ENCODE measurements around the gene GBX1. TPM values are rescaled to one million over a fixed set of nuclear protein-coding genes. Genes with fewer than 3 reads are reported as not detected.

Gene GBX1
- total RNA-seq, 3 donors from 2014 or later (not counting 1 experiment from before 2014, with no cell fraction given): not detected

GRCh38 chr7:151197932-151198331 lies 30.4 kb upstream of the GBX1 start:
- DNase-seq (no peak), ATAC-seq (no peak)
- peaks cover 5 to 6% of the 10 kb centered on the region in 2 donors for H3K27me3 Mint-ChIP-seq (ENCODE audit: low read depth in 2 of 2)
- H3K36me3 Mint-ChIP-seq: no peaks in the 10 kb centered on the region
- no peaks in the 10 kb centered on the region for H3K27me3 ChIP-seq (ENCODE audit: control insufficient read depth, insufficient read depth, low read length)
- no peaks in the 10 kb centered on the region for H3K4me1 Mint-ChIP-seq
- intact Hi-C loops (cut with micrococcal nuclease): no loop called here
- H3K36me3 ChIP-seq (ENCODE audit: control insufficient read depth, insufficient read depth, low read length): no peaks in the 10 kb centered on the region
- H3K9me3 Mint-ChIP-seq: no peaks in the 10 kb centered on the region
- no peak overlapping the region for H3K4me3 ChIP-seq (ENCODE audit: low read length)
- peaks cover 6% of the 10 kb centered on the region for H3K4me1 ChIP-seq (ENCODE audit: control insufficient read depth, insufficient read depth, low read length)
- H3K4me3 Mint-ChIP-seq: no peak overlapping the region
- no peak overlapping the region for H3K27ac ChIP-seq (ENCODE audit: low read length)
- H3K9me3 ChIP-seq (ENCODE audit: control insufficient read depth, insufficient read depth, low read length): no peaks in the 10 kb centered on the region
- no peak overlapping the region for H3K27ac Mint-ChIP-seq
- TF ChIP-seq CTCF (IDR thresholded peaks at IDR 0.05): no peak

- ATAC-seq (no peak), DNase-seq (no peak)
- Mint-ChIP-seq H3K27ac (no peak overlapping the region), H3K9me3 (no peaks in the 10 kb centered on the region), H3K27me3 (ENCODE audit: low read depth in 2 of 2) (peaks cover 6 to 7% of the 10 kb centered on the region in 2 donors), H3K36me3 (no peaks in the 10 kb centered on the region), H3K4me3 (no peak overlapping the region), H3K4me1 (no peaks in the 10 kb centered on the region)
- 65% methylated on average over 15 of the region's 19 CpGs for WGBS (ENCODE audit: insufficient coverage)
- Histone ChIP-seq H3K27ac (ENCODE audit: low read length) (no peak overlapping the region), H3K9me3 (ENCODE audit: control insufficient read depth, insufficient read depth, low read length) (no peaks in the 10 kb centered on the region), H3K36me3 (ENCODE audit: control insufficient read depth, insufficient read depth, low read length) (no peaks in the 10 kb centered on the region), H3K27me3 (ENCODE audit: control insufficient read depth, insufficient read depth, low read length) (no peaks in the 10 kb centered on the region), H3K4me1 (ENCODE audit: control insufficient read depth, insufficient read depth, low read length) (peaks cover 6% of the 10 kb centered on the region), H3K4me3 (ENCODE audit: low read length) (no peak overlapping the region)
- intact Hi-C loops (cut with micrococcal nuclease): no loop called here
- no peak for TF ChIP-seq CTCF (IDR thresholded peaks at IDR 0.05)
Observed at GRCh38 chr7:151195616-151196450, 28.3 kb upstream of the GBX1 start.

GRCh38 chr7:151194188-151194587 lies 26.7 kb upstream of the GBX1 start:
- Mint-ChIP-seq H3K27me3 (ENCODE audit: low read depth in 2 of 2) (peaks cover 6 to 7% of the 10 kb centered on the region in 2 donors), H3K9me3 (no peaks in the 10 kb centered on the region), H3K27ac (no peak overlapping the region), H3K4me3 (no peak overlapping the region), H3K4me1 (no peaks in the 10 kb centered on the region), H3K36me3 (no peaks in the 10 kb centered on the region)
- H3K36me3 ChIP-seq (ENCODE audit: control insufficient read depth, insufficient read depth, low read length): no peaks in the 10 kb centered on the region
- H3K27me3 ChIP-seq (ENCODE audit: control insufficient read depth, insufficient read depth, low read length): no peaks in the 10 kb centered on the region
- intact Hi-C loops (cut with micrococcal nuclease): no loop called here
- H3K27ac ChIP-seq (ENCODE audit: low read length): no peak overlapping the region
- H3K4me3 ChIP-seq (ENCODE audit: low read length): no peak overlapping the region
- WGBS (ENCODE audit: insufficient coverage): 54% methylated on average over 7 of the region's 7 CpGs
- DNase-seq: peak in 1 of 2 donors; percentile 15
- no peak for ATAC-seq
- no peak for TF ChIP-seq CTCF (IDR thresholded peaks at IDR 0.05)
- H3K4me1 ChIP-seq (ENCODE audit: control insufficient read depth, insufficient read depth, low read length): peaks cover 6% of the 10 kb centered on the region
- no peaks in the 10 kb centered on the region for H3K9me3 ChIP-seq (ENCODE audit: control insufficient read depth, insufficient read depth, low read length)
